ENCODE measurements around the gene MYPN.
"Not testable (repeated sequence)": the region's sequence is repeated elsewhere in the genome, so short reads cannot be mapped to it uniquely, and the experiment has no call there.

Gene MYPN

DNA sequence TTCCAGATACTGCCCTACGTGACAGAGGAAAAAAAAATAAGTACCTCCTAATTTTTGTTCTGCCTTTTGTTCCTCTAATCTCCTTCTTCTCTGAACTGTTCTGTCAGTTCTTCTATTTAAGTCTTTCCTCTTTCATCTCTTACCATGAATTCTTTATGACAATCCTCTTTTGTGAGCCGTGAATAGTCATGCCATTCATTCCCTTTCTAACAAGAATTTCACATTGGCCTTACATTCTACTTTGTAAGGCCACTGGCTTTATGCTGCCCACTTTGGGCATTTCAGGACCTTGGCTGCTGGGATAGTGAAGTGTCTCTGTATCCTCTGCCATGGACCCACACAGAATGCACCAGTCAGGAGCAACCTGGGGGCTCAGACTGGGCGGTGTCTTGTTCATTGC lies 69.7 kb downstream of the MYPN start:
- DNase-seq: no peak

GRCh38 chr10:68180490-68180889 lies 71.2 kb downstream of the MYPN start:
- no peak for DNase-seq

DNA sequence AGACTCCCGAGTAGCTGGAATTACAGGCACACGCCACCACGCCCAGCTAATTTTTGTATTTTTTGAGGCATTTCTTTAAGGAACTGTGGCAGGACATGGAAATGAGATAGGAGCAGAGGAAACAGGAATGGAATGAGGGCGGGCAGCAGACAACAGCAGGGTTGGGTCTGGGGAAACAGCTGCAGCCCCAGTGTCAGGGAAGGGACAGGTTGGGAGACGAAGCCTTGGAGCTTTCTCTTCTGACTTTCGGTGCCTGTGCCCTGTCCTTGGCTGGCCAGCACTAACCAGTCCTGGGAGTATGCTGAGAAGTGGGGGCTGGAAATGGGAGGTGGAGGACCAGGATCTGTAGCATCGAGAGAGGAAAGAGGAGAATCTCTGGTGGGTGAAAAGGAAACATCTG lies 75.3 kb downstream of the MYPN start:
- DNase-seq: no peak

DNA sequence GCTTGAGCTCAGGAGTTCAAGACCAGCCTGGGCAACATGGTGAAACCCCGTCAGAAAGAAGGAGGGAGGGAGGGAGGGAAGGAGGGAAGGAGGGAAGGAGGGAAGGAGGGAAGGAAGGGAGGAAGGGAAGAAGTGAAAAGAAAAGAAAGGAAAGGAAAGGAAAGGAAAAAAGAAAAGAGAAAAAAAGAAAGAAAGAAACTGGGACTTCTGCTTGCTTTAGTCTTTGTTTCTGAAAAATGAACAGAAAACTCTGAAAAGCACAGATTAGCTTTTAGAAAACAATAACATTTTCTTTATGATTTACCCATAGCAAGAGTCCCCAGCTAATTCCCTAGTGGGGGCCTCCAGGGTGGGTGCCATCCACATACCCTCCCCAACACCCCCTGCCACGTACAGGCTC lies 75.8 kb downstream of the MYPN start:
- DNase-seq: no peak

DNA sequence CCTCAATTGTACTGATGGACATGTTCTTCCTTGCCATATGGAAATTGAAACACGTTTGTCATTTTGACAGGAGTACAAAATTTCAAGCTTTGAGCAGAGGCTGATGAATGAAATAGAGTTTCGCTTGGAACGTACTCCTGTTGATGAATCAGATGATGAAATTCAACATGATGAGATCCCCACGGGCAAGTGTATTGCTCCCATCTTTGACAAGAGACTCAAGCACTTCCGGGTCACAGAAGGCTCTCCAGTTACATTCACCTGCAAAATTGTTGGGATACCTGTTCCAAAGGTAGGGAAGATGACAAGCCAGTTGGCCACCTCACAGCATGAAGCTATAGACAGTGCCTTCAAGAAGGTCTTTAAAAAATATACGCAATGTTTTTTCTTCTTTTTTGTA lies 79.5 kb downstream of the MYPN start:
- no peak for DNase-seq

- DNase-seq: no peak
Observed at GRCh38 chr10:68192113-68192512, 82.8 kb downstream of the MYPN start.

GRCh38 chr10:68194290-68194689 lies 85.0 kb downstream of the MYPN start:
- DNase-seq: no peak

- not testable (repeated sequence) for DNase-seq
Observed at GRCh38 chr10:68195776-68196175, 86.5 kb downstream of the MYPN start.

DNA sequence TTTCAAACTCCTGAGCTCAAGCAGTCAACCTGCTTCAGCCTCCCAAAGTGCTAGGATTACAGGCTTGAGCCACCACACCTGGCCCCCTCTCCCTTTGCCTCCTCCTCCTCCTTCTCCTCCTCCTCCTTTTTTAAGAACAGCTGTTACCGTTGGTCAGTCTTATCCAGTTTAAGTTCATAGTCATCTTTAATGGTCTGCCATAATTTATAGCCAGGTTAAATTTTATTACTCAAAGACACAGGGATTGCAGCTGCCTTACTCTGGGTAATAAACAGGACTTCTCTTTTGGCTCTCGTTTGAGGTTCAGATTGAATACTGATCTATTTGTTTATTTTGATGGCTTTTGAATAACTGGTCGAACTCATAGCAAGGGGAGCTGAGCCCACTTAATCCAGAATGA lies 87.4 kb downstream of the MYPN start:
- DNase-seq: no peak

GRCh38 chr10:68202960-68203353 lies 93.7 kb downstream of the MYPN start:
- peak; percentile 91 to 94 (median 91) for DNase-seq

- DNase-seq: peak; percentile 63 to 75 (median 70)
Observed at GRCh38 chr10:68208424-68209042, 99.2 kb downstream of the MYPN start.

GRCh38 chr10:68211669-68212068 lies 102.4 kb downstream of the MYPN start:
- DNase-seq: no peak

DNA sequence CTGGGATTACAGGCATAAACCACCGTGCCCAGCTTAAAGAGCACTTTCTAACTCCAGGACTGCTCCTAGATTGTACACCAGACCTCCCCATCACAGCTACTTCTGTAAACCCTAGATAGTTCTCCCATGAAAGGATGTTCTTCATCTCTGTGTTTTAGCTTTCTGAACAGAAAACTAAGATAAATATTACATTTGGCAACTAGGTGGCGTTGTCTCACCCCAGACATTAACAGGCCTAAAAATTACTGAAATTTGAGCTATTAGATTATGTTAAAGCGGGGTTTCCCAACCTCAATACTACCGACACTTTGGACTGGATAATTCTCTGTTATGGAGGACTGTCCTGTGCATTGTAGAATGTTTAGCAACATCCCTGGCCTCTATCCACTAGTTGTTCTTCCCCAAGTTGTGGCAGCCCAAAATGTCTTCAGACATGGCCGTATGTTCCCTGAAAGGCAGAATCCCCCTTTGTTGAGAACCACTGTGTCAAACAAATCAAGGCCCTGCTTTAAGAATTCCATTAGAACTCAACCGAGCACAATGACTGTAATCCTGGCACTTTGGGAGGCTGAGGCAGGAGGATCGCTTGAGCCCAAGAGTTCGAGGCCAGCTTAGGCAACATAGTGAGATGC lies 103.5 kb downstream of the MYPN start:
- DNase-seq: peak; percentile 66 to 81 (median 77)

- no peak for DNase-seq
Observed at GRCh38 chr10:68218786-68219185, 109.5 kb downstream of the MYPN start.

DNA sequence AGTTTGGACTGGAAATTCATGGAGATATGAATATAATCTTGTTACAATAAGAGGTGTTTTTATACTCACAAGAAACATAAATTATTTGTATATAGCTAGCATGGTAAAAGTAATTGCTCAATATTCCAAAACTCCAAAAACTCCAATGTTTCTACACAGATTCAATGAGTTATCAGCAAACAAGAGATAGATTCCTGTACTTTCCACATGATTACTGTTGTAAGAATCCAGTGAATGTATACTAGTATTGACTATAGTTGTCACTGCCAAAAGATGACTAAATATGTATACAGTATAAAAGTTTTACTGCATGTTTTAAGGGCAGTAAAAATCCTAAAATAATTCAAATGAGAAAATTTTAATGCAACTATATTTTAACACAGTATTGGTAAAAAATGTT lies 111.9 kb downstream of the MYPN start:
- DNase-seq: peak; percentile 47 to 86 (median 68)

DNA sequence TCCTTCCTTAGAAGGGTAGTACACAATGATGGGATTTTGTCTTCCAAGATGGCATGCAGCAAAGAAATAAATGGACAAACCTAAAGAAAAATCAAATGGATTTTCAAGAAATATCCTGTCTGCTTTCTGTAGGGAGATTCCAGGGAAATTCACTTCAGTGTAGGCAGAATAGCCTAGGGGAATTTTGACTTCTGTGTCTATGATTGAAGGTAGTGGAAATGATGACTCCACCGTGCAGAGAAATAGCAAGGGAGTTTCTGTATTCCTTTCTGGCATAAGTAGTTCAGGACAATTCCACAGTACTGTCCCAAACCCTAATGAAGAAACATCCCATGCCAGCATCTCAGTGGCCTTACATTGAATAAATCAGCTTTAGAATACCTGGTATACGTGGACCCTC lies 113.1 kb downstream of the MYPN start:
- DNase-seq: peak; percentile 57 to 81 (median 62)

DNA sequence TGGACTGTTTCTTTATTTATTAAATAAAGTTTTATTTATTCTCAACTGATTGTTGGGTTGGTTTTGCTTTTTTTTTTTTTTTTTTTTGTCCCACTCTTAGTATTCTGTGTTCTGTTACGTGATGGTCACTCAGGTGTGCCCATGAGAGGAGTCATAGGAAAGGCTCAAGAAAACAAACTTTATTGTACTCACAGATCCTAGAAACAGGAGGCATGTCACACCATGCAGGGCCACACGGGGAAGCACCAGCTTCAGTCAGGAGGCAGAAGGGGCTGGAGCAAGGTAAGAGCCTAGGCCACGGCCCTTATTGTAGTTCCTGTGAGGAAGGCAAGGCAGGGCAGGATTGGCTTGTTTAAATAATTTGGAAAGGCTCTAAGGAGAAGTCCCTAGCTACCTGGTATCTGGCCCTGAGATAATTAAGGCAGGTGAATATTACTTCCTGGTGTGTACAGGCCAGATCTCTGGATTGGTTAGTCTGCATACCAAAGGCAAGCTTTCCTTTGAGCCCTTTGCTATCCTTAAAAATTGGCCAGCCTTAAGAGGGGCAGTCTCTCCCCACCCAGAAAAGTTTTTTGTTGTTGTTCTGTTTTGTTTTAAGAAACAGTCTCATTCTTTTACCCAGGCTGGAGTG lies 114.4 kb downstream of the MYPN start:
- peak in 1 of 3 donors; percentile 17 for DNase-seq

DNA sequence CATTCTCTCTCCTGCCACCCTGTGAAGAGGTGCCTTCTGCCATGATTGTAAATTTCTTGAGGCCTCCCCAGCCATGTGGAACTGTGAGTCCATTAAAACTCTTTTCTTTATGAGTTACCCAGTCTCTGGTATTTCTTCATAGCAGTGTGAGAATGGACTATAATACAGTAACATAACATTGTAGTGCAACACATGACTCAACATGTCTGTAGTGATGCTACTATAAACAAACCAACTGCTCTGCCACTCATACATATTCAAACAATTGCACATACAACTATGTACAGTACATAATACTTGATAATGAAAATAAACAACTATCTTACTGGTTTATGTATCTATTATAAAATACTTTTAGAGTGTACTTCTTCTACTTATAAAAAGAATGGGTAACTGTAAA lies 115.5 kb downstream of the MYPN start:
- DNase-seq: no peak

GRCh38 chr10:68230268-68230667 lies 121.0 kb downstream of the MYPN start:
- no peak for DNase-seq

GRCh38 chr10:68231106-68231816 lies 122.0 kb downstream of the MYPN start:
- peak; percentile 66 to 85 (median 72) for DNase-seq

GRCh38 chr10:68231817-68232251 lies 122.5 kb downstream of the MYPN start, which contains the start of gene ATOH7:
Gene ATOH7, minus strand, starts transcription at chr10:68232113. Its CDS starts 436 bp downstream, at chr10:68231677.
- no peak for DNase-seq

DNA sequence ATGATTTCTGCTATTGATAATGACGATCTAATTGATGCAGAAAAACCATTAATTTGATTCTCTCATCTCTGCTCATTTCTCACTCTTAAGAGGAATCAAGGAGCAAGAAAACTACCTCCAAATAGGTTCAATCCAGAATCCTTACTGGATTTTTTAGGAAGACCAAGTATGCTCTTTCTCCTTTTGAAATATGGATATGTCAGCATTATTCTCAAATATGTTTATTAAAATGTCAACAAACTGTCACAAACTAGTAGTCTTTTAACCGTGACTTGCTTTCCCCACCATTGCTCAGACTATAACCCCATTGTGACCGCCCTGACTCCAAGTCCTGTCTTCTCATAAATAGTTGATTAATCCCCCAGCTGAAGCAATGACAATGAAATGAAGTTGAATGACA lies 123.8 kb downstream of the MYPN start:
- DNase-seq: no peak

DNA sequence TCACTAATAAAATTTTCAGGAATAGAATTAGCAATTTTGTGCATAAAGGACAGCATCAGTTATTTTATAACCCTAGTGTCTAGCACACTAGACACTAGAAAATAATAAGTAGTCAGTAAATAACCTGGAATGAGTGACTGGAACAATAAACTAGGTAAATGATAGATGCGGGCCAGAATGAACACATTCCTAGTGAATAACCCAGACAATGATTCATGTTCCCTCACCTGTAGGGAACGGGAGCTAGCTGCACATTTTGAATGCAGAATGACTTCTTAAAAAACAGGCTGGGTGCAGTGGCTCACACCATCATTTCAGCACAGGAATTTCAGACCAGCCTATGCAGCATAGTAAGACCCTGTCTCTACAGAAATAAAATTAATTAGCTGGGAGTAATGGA lies 125.8 kb downstream of the MYPN start:
- no peak for DNase-seq

GRCh38 chr10:68235581-68235980 lies 126.3 kb downstream of the MYPN start:
- DNase-seq: no peak
